Activated CD8-positive, alpha-beta memory T cell treated with anti-CD3 and anti-CD28 coated beads for 4 hours (primary cell): ENCODE data around the gene TBR1.

Experiments used
- DNase-seq, 2 donors: peaks; one replicate each; pipeline ENCODE4 v3.0.0-alpha.2; 2020; ENCODE audit warnings: low read depth in 2 of 2

The TBR1 gene

GRCh38 chr2:161427664-161428587, 11.8 kb downstream of the TBR1 start:
- no peak for DNase-seq

DNA sequence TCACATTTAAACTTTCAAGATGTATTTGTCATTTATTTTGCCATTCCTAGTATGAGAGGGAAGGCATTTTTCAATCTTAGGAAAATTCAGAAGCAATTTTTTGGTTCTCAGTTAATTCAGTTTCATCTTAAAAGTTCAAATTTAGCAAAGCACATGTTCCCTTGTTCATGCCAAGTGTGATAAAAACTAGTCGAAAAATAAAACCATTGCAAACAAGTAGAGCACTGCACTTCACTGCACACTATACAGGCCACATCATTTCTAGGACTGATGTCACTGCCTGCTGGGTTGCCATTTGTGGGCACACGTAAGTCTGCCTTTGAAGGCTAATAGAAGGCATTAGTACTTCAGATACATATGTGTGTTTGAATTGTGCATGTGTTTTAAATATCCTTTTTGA, 14.3 kb downstream of the TBR1 start:
- no peak for DNase-seq

- no peak for DNase-seq
Measured at GRCh38 chr2:161432107-161432506, 16.0 kb downstream of the TBR1 start.

DNA sequence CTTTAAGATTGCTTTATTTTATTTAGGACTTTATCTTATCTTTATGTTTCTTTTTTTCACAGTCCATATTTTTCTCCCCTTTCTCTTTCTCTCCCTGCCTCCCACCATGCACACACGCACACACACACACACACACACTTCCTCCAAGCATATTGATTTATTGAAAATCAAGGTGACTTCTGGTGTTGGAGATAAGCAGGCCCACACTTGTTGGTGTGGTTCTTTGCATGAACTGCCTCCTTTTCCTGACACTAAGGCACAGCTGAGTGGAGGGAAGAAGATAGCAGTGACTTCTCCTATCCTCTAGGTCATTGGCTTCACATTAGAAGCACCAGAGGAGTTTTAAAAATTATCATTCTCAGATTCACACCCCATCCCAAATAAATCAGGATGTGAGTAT, 18.0 kb downstream of the TBR1 start:
- DNase-seq = no peak

DNA sequence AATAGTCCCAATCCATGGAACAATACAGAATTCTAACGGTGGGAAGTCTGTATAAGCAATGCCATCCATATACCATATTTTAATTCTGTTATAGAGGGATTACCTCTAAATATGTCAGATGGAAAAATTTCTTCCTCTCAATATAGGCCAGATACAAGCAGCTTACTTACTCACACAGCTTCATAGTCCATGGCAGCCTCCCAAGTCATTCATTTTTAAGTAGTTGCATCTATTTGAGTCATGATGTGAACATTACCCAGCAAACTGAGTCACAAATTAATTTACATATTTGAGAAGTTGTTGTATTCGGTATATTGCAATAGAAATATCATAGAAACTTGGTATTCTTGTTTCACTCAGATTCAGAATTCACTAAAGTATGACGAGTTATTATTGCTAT, 20.3 kb downstream of the TBR1 start:
- no peak for DNase-seq

DNA sequence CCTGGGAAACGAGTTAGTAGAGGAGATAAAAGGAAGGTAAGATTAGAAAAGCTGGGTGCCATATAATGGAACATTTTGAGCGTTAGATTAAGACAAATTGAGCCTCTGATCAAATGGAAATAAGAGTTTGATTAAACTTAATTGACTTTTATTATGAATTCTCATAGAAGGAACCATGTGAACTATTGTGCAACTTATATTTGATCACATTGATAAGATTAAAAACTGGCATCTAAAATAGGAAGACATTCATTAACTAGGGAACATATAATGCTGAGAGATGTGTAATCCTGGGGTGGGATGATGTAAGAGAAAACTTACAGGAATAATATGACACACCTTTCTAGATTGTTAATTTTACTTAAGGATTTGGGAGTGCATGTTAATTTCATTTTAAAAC, 22.5 kb downstream of the TBR1 start:
- DNase-seq = no peak

GRCh38 chr2:161445097-161445496, 29.0 kb downstream of the TBR1 start:
- no peak for DNase-seq

DNA sequence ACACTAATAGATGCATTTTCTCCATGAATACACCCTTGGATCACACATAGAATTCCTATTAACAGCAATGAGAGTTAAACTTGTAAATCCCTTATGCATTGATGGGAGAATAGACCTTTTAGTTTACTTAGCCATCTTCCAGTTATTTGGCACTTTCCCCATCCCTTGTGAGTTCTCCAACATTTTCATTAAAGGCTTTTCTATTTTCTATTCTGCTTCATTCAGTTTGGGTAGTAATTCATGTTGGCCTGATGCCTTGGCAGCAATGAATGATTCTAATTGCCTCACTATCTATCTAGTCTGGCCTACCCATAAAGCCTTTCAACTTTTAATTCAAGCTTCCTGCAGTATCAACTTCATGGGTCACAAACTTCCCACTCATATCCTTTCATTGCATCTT, 32.3 kb downstream of the TBR1 start:
- no peak for DNase-seq

- no peak for DNase-seq
Measured at GRCh38 chr2:161471631-161472030, 55.5 kb downstream of the TBR1 start.

GRCh38 chr2:161474920-161475319, 58.8 kb downstream of the TBR1 start:
- no peak for DNase-seq
